ENCODE measurements around the gene L1CAM. TPM values are rescaled to one million over a fixed set of nuclear protein-coding genes. Genes with fewer than 3 reads are reported as not detected.

L1CAM gene
- total RNA-seq, 1 experiment from 2014 or later, result 12.7 TPM

DNA sequence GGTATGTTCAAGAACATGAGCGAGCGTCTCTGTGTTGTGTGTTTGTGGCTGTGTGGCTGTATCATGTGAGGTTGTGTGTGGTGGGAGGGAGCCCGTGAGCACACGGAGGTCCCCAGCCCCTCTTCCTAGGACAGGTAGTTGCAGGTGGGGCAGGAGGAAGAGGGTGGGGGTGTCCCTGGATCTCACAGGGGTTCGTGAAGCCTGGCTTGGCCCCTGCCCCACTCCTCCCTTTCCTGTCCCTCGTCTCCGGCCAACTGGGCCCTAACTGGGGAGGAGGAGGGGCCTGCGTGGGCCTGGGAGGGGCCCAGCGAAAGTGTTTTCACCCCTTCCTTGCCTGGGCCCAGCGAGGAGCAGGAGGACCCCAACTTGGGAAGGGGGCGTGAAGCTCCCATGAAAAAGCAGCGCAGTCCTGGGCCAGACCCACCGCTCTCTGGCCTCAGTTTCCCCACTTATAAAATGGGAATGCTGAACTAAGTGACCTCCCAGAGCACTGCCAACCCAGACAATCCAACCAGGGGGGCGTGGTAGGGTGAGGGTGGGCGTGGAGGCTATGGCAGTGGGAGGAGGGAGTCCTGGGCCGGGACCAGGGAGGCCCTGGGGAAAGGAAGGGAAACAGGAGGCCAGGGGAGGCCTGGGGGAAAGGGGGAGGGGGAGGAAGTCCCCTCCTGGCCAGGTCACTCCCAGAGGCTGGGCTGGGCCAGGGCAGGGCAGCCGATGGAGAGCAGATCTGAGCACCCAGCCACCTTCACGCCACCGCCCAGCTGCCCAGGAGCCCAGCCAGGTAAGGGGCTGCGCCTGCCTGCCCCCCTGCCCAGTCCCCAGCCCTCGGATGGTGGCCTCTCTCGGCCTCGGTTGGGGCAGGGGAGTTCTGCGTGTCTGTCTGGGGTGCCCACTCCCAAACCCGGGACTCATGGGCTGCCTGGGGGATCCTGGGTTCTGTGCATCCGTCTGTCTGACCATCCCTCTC, 18.3 kb upstream of the L1CAM start, which contains the start of gene AVPR2:
Gene AVPR2, plus strand, starts transcription at position 683 of the 967 bp plus-strand sequence. CDS start 473 bp downstream, outside the sequence.
- DNase-seq, result no peak
- ChIA-PET CTCF (interaction anchor here (0.5 kb wide), 1 partner anchor 41 kb away, joined by 3 read pairs; no protein-coding TSS in a partner anchor), POLR2A (no interaction called here)
- H3K9me3 Mint-ChIP-seq (ENCODE audit: unreplicated experiment), result no peaks in the 10 kb centered on the region
- no TSS peak for BruUV-seq (replicated peaks)
- no peak within 1 kb of the TSS for H3K4me3 ChIP-seq (ENCODE audit: low read depth, low read length)
- TF ChIP-seq, protein P1, sequence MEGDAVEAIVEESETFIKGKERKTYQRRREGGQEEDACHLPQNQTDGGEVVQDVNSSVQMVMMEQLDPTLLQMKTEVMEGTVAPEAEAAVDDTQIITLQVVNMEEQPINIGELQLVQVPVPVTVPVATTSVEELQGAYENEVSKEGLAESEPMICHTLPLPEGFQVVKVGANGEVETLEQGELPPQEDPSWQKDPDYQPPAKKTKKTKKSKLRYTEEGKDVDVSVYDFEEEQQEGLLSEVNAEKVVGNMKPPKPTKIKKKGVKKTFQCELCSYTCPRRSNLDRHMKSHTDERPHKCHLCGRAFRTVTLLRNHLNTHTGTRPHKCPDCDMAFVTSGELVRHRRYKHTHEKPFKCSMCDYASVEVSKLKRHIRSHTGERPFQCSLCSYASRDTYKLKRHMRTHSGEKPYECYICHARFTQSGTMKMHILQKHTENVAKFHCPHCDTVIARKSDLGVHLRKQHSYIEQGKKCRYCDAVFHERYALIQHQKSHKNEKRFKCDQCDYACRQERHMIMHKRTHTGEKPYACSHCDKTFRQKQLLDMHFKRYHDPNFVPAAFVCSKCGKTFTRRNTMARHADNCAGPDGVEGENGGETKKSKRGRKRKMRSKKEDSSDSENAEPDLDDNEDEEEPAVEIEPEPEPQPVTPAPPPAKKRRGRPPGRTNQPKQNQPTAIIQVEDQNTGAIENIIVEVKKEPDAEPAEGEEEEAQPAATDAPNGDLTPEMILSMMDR (IDR thresholded peaks at IDR 0.05; ENCODE audit: insufficient read depth in 1 of 2, low read depth in 1 of 2, low read length in 1 of 2, severe bottlenecking in 1 of 2, unreplicated experiment in 1 of 2), result no peak
- no peaks in the 10 kb centered on the region for H3K9me3 ChIP-seq
- no peak within 1 kb of the TSS for H3K27ac Mint-ChIP-seq (ENCODE audit: unreplicated experiment)
- no peaks in the 10 kb centered on the region for H3K27me3 Mint-ChIP-seq (ENCODE audit: insufficient read depth, unreplicated experiment)
- H3K4me3 Mint-ChIP-seq (ENCODE audit: unreplicated experiment), result no peak within 1 kb of the TSS
- no peaks in the 10 kb centered on the region for H3K4me1 Mint-ChIP-seq (ENCODE audit: low read depth, unreplicated experiment)
- no peaks in the 10 kb centered on the region for H3K36me3 Mint-ChIP-seq (ENCODE audit: insufficient read depth, unreplicated experiment)
- intact Hi-C loops (cut with micrococcal nuclease; ENCODE audit: unreplicated experiment), result no loop called here
- H3K4me1 ChIP-seq, result no peaks in the 10 kb centered on the region
- H3K36me3 ChIP-seq (ENCODE audit: control insufficient read depth, insufficient read depth, low read length), result no peaks in the 10 kb centered on the region
- no peaks in the 10 kb centered on the region for H3K27me3 ChIP-seq (replicated peaks; ENCODE audit: control insufficient read depth, insufficient read depth, low read length)

DNA sequence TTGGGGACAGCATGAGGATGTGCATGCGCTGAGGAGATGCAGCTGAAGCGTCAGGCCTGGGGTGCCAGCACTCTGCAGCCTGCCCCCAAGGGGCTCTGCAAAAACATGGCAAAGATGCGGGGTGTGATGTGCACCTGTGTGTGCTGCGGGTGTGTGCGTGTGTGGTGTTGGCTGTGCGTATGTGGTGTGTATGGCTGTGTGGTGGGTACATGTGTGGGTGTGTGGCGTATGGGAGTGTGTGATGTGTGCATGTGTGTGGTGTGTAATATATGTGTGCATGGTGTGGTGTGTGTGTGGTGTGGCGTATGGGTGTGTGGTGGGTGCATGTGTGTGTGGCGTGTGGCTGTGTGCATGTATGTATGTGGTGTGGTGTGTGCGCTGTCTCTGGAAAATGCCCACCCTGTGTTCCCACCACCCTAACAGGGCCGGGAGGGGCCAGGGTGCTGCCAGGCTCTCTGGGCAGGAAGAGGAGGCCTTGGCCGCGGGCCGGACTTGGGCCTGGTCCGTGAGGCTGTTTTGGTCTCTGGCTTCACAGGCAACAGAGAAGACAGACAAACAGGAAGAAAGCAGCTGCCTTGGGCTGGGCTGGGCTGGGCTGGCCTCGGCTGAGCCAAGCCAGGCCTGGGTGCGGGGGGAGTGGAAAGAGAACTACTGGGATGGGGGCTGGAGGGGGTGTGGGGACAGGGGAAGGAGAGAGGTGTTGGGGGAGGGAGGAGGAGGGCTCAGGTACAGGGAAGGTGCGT, 17.4 kb upstream of the L1CAM start:
- intact Hi-C loops (cut with micrococcal nuclease; ENCODE audit: unreplicated experiment), result no loop called here
- Histone ChIP-seq H3K27me3 (replicated peaks; ENCODE audit: control insufficient read depth, insufficient read depth, low read length) (no peaks in the 10 kb centered on the region), H3K4me1 (no peaks in the 10 kb centered on the region), H3K9me3 (no peaks in the 10 kb centered on the region), H3K4me3 (ENCODE audit: low read depth, low read length) (no peak overlapping the region), H3K36me3 (ENCODE audit: control insufficient read depth, insufficient read depth, low read length) (no peaks in the 10 kb centered on the region)
- Mint-ChIP-seq H3K9me3 (ENCODE audit: unreplicated experiment) (no peaks in the 10 kb centered on the region), H3K27me3 (ENCODE audit: insufficient read depth, unreplicated experiment) (no peaks in the 10 kb centered on the region), H3K4me3 (ENCODE audit: unreplicated experiment) (no peak overlapping the region), H3K27ac (ENCODE audit: unreplicated experiment) (no peak overlapping the region), H3K4me1 (ENCODE audit: low read depth, unreplicated experiment) (no peaks in the 10 kb centered on the region), H3K36me3 (ENCODE audit: insufficient read depth, unreplicated experiment) (no peaks in the 10 kb centered on the region)
- ChIA-PET CTCF (interaction anchor here (0.5 kb wide), 1 partner anchor 41 kb away, joined by 3 read pairs; no protein-coding TSS in a partner anchor), POLR2A (no interaction called here)
- DNase-seq, result no peak
- no TSS peak for BruUV-seq (replicated peaks)
- TF ChIP-seq, protein P1 (IDR thresholded peaks at IDR 0.05; ENCODE audit: insufficient read depth in 1 of 2, low read depth in 1 of 2, low read length in 1 of 2, severe bottlenecking in 1 of 2, unreplicated experiment in 1 of 2), result no peak

DNA sequence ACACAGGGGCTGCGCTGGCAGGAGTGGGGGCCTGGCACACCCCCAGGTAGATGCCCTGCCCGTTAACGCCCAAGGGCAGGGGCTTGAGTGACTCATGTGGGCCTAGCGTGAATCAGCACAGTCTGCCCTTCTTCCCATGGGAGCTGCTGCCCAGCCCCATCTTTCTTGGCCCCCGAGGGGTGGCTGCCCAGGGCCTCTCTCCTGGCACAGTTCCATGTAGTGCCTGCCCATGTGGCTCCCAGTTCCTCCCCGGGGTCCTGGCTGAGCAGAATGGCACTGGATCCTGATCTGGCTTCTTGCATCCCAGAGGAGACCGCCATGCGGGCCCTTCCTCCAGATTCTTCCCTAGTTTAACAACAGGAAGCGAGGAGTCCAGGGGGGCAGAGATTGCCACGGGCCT, 16.4 kb upstream of the L1CAM start:
- H3K27ac Mint-ChIP-seq (ENCODE audit: unreplicated experiment), result no peak overlapping the region
- Histone ChIP-seq H3K9me3 (no peaks in the 10 kb centered on the region), H3K27me3 (replicated peaks; ENCODE audit: control insufficient read depth, insufficient read depth, low read length) (no peaks in the 10 kb centered on the region), H3K36me3 (ENCODE audit: control insufficient read depth, insufficient read depth, low read length) (no peaks in the 10 kb centered on the region), H3K4me1 (no peaks in the 10 kb centered on the region), H3K4me3 (ENCODE audit: low read depth, low read length) (no peak overlapping the region)
- TF ChIP-seq, protein P1 (IDR thresholded peaks at IDR 0.05; ENCODE audit: insufficient read depth in 1 of 2, low read depth in 1 of 2, low read length in 1 of 2, severe bottlenecking in 1 of 2, unreplicated experiment in 1 of 2), result no peak
- H3K9me3 Mint-ChIP-seq (ENCODE audit: unreplicated experiment), result no peaks in the 10 kb centered on the region
- no peaks in the 10 kb centered on the region for H3K36me3 Mint-ChIP-seq (ENCODE audit: insufficient read depth, unreplicated experiment)
- intact Hi-C loops (cut with micrococcal nuclease; ENCODE audit: unreplicated experiment), result no loop called here
- DNase-seq, result no peak
- H3K4me3 Mint-ChIP-seq (ENCODE audit: unreplicated experiment), result no peak overlapping the region
- POLR2A ChIA-PET, result no interaction called here
- no peaks in the 10 kb centered on the region for H3K27me3 Mint-ChIP-seq (ENCODE audit: insufficient read depth, unreplicated experiment)
- H3K4me1 Mint-ChIP-seq (ENCODE audit: low read depth, unreplicated experiment), result no peaks in the 10 kb centered on the region
- CTCF ChIA-PET, result no interaction called here
- BruUV-seq (replicated peaks), result no TSS peak
